ENCODE data around the gene AHR.
"Not testable (repeated sequence)": the region's sequence is repeated elsewhere in the genome, so short reads cannot be mapped to it uniquely, and the experiment has no call there.

Gene AHR

DNA sequence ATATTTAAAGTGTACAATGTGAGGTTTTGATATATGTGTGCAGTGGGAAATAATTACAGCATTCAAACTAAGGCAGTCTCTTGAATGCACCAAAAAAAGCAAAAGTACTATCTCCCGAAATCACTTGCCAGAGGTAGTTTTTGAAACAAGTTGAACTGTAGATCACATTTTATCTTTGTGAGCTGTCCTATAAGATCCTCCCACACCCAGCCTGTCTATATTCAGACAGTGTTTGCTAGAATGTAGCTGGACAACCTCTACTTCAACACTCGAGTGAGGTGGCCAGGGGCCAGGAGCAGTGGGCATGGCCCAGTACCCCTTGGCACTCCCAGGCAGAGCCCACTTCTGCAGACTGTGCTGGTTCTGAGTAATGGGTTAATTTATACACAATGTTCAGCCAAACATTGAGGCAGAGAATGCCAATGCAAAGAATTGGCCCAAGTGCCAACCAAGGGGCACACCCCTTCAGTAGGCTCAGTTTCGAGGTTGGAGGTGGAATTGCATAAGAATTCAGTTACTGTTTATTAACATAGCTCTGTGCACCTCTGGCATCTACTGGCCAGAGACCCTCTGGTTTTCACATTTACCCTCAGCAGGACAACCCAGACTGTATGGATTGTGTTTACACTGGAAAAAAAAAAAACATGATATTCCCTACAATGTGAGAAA is 70.5 kb downstream of the AHR start:
- FAIRE-seq = no peak

GRCh38 chr7:17369691-17370426 is 71.4 kb downstream of the AHR start:
- no peak for FAIRE-seq
- TF ChIP-seq POLR2A (IDR thresholded peaks at IDR 0.05; ENCODE audit: low read depth, low read length) = no peak
- no peak for DNase-seq (ENCODE audit: insufficient read length, low spot score)

More for the DNA sequence above, 70.5 kb downstream of the AHR start:
- DNase-seq (ENCODE audit: insufficient read length, low spot score) = no peak
- no peak for TF ChIP-seq POLR2A (IDR thresholded peaks at IDR 0.05; ENCODE audit: low read depth, low read length)

- no peak for TF ChIP-seq POLR2A (IDR thresholded peaks at IDR 0.05; ENCODE audit: low read depth, low read length)
- FAIRE-seq = no peak
- DNase-seq (ENCODE audit: insufficient read length, low spot score) = peak; percentile 14
These were observed 72.6 kb downstream of the AHR start for GRCh38 chr7:17370901-17371585.

GRCh38 chr7:17371671-17372524 is 73.4 kb downstream of the AHR start:
- TF ChIP-seq POLR2A (IDR thresholded peaks at IDR 0.05; ENCODE audit: low read depth, low read length) = no peak
- FAIRE-seq = peak; percentile 93
- peak; percentile 72 for DNase-seq (ENCODE audit: insufficient read length, low spot score)

DNA sequence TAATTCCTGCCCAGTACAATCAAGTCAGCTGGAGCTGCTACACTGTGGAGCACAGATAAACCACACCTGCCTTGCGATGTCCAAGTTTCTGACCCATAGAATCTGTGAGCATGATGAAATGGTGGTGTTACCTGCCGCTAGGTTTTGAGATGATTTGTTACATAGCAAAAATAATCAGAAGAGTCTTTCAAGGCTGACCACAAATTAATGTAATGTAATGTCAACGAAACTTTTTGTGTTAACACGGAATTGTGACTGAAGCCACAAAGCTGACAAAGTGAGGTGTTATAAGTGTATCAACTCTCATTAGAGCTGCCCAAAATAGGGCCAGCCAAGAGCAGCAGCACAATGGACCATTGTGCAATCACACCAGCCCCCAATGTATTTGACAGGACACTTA is 75.7 kb downstream of the AHR start:
- no peak for DNase-seq (ENCODE audit: insufficient read length, low spot score)
- no peak for FAIRE-seq
- no peak for TF ChIP-seq POLR2A (IDR thresholded peaks at IDR 0.05; ENCODE audit: low read depth, low read length)

DNA sequence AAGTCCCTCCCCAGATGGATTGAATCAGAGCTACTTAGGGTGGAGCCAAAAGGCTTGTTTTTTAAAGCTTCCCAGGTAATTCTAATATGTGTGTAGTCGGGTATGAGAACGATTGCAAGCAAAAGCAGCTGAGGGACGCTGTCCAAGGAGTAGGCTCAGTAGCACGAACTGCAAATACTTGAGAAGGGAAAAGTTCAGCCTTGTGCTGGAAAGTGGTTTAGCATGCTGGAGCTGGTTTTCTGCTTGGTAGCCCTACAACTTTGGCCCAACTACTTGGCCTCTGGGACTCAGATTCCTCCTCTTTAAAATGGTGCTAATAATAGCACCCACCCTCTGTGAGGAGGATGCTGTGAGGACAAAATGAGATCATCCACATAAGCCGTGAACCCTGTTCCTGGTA is 76.2 kb downstream of the AHR start:
- FAIRE-seq (no peak), DNase-seq (ENCODE audit: insufficient read length, low spot score) (no peak)
- no peak for TF ChIP-seq POLR2A (IDR thresholded peaks at IDR 0.05; ENCODE audit: low read depth, low read length)

DNA sequence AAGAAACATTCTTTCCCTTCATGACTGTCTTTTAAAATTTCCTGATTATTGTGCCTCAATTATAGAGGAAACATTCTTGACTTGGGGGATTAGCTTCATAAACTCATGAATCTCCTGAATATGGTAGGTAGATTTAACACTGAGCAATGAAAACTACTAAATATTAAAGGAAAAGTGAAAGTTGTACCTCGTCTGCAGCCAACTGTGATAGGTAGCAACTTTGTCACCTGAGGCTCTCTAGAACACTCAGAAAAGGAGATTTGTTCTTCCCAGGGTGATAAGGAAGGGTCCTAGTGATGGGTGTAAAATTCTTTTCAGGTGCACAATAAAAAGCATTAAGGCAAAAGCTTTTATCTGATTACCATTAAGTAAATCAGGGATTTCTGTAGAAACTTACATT is 78.1 kb downstream of the AHR start:
- DNase-seq (ENCODE audit: insufficient read length, low spot score) (no peak), FAIRE-seq (no peak)
- TF ChIP-seq POLR2A (IDR thresholded peaks at IDR 0.05; ENCODE audit: low read depth, low read length) = no peak

GRCh38 chr7:17380736-17381662 is 82.5 kb downstream of the AHR start:
- no peak for DNase-seq (ENCODE audit: insufficient read length, low spot score)
- FAIRE-seq = peak; percentile 53
- TF ChIP-seq POLR2A (IDR thresholded peaks at IDR 0.05; ENCODE audit: low read depth, low read length) = no peak

- not testable (repeated sequence) for DNase-seq (ENCODE audit: insufficient read length, low spot score); FAIRE-seq
These were observed 84.2 kb downstream of the AHR start for GRCh38 chr7:17382408-17383354.

DNA sequence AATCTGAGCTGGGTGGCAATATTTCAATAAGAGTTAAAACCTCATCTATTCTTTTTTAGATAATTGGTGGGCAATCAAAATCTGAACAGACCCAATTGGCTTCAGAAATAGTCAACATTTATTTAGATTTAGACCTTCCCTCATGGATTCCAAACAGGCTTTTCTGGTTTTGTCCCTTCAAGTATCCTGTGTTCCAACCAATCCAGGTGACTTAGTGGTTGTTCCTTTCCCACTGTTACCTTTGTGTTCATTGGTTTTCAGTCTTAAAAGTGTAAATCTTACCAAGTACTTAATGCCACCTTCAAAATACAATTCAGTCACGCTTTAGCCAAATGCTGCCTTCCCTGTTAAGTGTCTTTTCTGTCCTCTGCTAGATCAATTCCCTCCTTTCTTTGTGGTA is 85.9 kb downstream of the AHR start:
- FAIRE-seq (peak; percentile 74), DNase-seq (ENCODE audit: insufficient read length, low spot score) (no peak)
- no peak for TF ChIP-seq POLR2A (IDR thresholded peaks at IDR 0.05; ENCODE audit: low read depth, low read length)

DNA sequence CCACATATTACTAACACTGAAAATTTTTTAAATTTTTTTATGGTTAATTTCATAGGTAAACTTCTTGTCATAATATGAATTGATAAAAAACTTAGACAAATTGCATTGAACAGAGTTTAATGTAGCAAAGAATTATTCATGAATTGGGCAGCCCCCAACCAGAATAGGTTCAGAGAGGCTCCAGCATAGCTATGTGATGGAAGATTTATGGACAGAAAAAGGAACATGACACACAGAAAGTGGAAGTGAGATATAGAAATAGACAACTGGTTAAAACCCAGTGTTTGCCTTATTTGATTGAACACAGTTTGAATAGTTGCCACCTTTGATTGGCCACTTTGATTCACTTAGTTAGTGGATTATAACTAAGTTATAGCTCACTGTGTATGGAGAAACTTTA is 87.2 kb downstream of the AHR start:
- FAIRE-seq (peak; percentile 53), DNase-seq (ENCODE audit: insufficient read length, low spot score) (no peak)
- TF ChIP-seq POLR2A (IDR thresholded peaks at IDR 0.05; ENCODE audit: low read depth, low read length) = no peak

- no peak for TF ChIP-seq POLR2A (IDR thresholded peaks at IDR 0.05; ENCODE audit: low read depth, low read length)
- DNase-seq (ENCODE audit: insufficient read length, low spot score) = no peak
- no peak for FAIRE-seq
These were observed 91.9 kb downstream of the AHR start for GRCh38 chr7:17390392-17390791.
